GM12878 (cell line): Measurements from ENCODE around the gene COL16A1. TPM values are rescaled to one million over a fixed set of nuclear protein-coding genes. Genes with fewer than 3 reads are reported as not detected.

Experiments used
- ATAC-seq: fragments of 200-7000 bp; cut with Tn5 transposase; 3 replicates; pipeline ENCODE4 v1.9.1; 2020; ENCODE audit warnings: mild to moderate bottlenecking, moderate library complexity
- BruUV-seq: library from RNA; stranded (reverse); fragments of 400-500 nt; replicated peaks from 2 replicates; lab custom pipeline; 2021; lab: Mats Ljungman, UMichigan
- CTCF ChIA-PET: fragments of 300-600 bp; sonication (Branson Sonifier 250); formaldehyde crosslinking; extraction: SDS; loops from one replicate; lab custom pipeline; 2021; ENCODE audit warnings: inconsistent platforms; lab: Yijun Ruan, JAX
- POLR2A ChIA-PET: fragments of 350-600 bp; formaldehyde crosslinking; extraction: SDS; loops from one replicate; lab custom pipeline; 2021; ENCODE audit warnings: inconsistent platforms; lab: Charles Lee
- RAD21 ChIA-PET: fragments of 300-600 bp; sonication (Branson Sonifier 250); formaldehyde crosslinking; loops from one replicate; lab custom pipeline; 2023; ENCODE audit warnings: antibody characterized with exemption; ENCODE audit not compliant: unreplicated experiment; lab: Charles Lee
- SMC1A ChIA-PET: fragments of 300-600 bp; sonication (Branson Sonifier 250); formaldehyde crosslinking; loops from one replicate; lab custom pipeline; 2023; ENCODE audit not compliant: unreplicated experiment, uncharacterized antibody; lab: Charles Lee
- DNase-seq: peaks from one replicate; pipeline ENCODE4 v3.0.0-alpha.2; 2011; ENCODE audit warnings: low read depth, low spot score
- FAIRE-seq: peaks from 3 replicates; lab custom pipeline; 2011; peaks lifted over from hg19 to GRCh38; lab: Jason Lieb, UNC
- H2AFZ ChIP-seq: 2 replicates; pipeline ENCODE4 v1.6.0; 2011; ENCODE audit warnings: low read depth, low read length, control low read depth; ENCODE audit not compliant: control insufficient read depth
- H3K27ac ChIP-seq: 2 replicates; pipeline ENCODE4 v1.5.1; 2011; ENCODE audit warnings: control low read depth; ENCODE audit not compliant: control insufficient read depth, insufficient read depth
- H3K27me3 ChIP-seq, 2 experiments: replicated peaks in 1 of 2; 2 replicates each; pipeline versions ENCODE4 v1.6.0 to v1.6.1; 2011; ENCODE audit warnings: low read length in 1 of 2; ENCODE audit not compliant: control insufficient read depth in 2 of 2, insufficient read depth in 2 of 2
- H3K36me3 ChIP-seq, 2 experiments: 2 replicates each; pipeline ENCODE4 v1.5.1; 2011; ENCODE audit warnings: low read length in 1 of 2; ENCODE audit not compliant: control insufficient read depth in 2 of 2, insufficient read depth in 2 of 2
- H3K4me1 ChIP-seq: 2 replicates; pipeline ENCODE4 v1.6.1; 2011; ENCODE audit warnings: mild to moderate bottlenecking, low read length, moderate library complexity, mixed read lengths; ENCODE audit not compliant: control insufficient read depth, insufficient read depth
- H3K4me2 ChIP-seq: 2 replicates; pipeline ENCODE4 v1.6.0; 2011; ENCODE audit warnings: control low read depth; ENCODE audit not compliant: control insufficient read depth, insufficient read depth
- H3K4me3 ChIP-seq: fragments of 200-600 bp; sonication (generic); 2 replicates; pipeline ENCODE4 v1.5.1; 2016
- H3K79me2 ChIP-seq: 2 replicates; pipeline ENCODE4 v1.6.0; 2011; ENCODE audit warnings: low read length; ENCODE audit not compliant: control insufficient read depth, insufficient read depth
- H3K9ac ChIP-seq: 2 replicates; pipeline ENCODE4 v1.8.0; 2011; ENCODE audit warnings: low read length, control low read depth, mixed read lengths; ENCODE audit not compliant: control insufficient read depth, insufficient read depth
- H3K9me3 ChIP-seq: replicated peaks from 3 replicates; pipeline ENCODE4 v1.5.1; 2011; ENCODE audit warnings: mild to moderate bottlenecking, low read length; ENCODE audit not compliant: control insufficient read depth, insufficient read depth
- H4K20me1 ChIP-seq: 2 replicates; pipeline ENCODE4 v1.6.0; 2011; ENCODE audit not compliant: control insufficient read depth, insufficient read depth
- BHLHE40 ChIP-seq, 2 experiments: fragments of 450-650 bp in 1 of 2; IDR thresholded peaks; 2 replicates each; pipeline ENCODE4 v1.6.1; 2011 to 2017; ENCODE audit warnings: low read depth in 2 of 2, borderline replicate concordance in 1 of 2, improper control_type of control experiment in 1 of 2, low read length in 1 of 2, mild to moderate bottlenecking in 1 of 2
- CBX3 ChIP-seq: fragments of 200-600 bp; sonication (generic); IDR thresholded peaks from 2 replicates; pipeline ENCODE4 v1.6.1; 2016; ENCODE audit warnings: low read depth, borderline replicate concordance
- CBX5 ChIP-seq: sonication (generic); IDR thresholded peaks from 2 replicates; pipeline ENCODE4 v1.6.1; 2016; ENCODE audit warnings: low read depth, moderate library complexity, mild to moderate bottlenecking, inconsistent platforms
- CHD1 ChIP-seq: IDR thresholded peaks from 2 replicates; pipeline ENCODE4 v1.6.1; 2012; ENCODE audit warnings: low read depth, low read length, improper control_type of control experiment
- ETV6 ChIP-seq, 2 experiments: fragments of 450-650 bp in 1 of 2; IDR thresholded peaks in 1 of 2; conservative IDR thresholded peaks in 1 of 2; 2 replicates each; pipeline ENCODE4 v1.6.1; 2014; ENCODE audit warnings: antibody characterized with exemption in 1 of 2, borderline replicate concordance in 1 of 2, low read depth in 1 of 2, mild to moderate bottlenecking in 1 of 2, moderate library complexity in 1 of 2
- FOXM1 ChIP-seq: IDR thresholded peaks from 2 replicates; pipeline ENCODE4 v1.6.1; 2012; ENCODE audit warnings: low read depth, mild to moderate bottlenecking, inconsistent platforms, low read length, moderate library complexity
- GABPA ChIP-seq: IDR thresholded peaks from 2 replicates; pipeline ENCODE4 v1.6.1; 2014; ENCODE audit warnings: antibody characterized with exemption, low read depth, mild to moderate bottlenecking, inconsistent platforms
- MEF2B ChIP-seq: fragments of 450-650 bp; IDR thresholded peaks from 2 replicates; pipeline ENCODE4 v1.6.1; 2018; ENCODE audit warnings: mild to moderate bottlenecking, moderate library complexity; ENCODE audit not compliant: partially characterized antibody, poor library complexity, severe bottlenecking
- NBN ChIP-seq: fragments of 450-650 bp; IDR thresholded peaks from 2 replicates; pipeline ENCODE4 v1.6.1; 2016
- NFYB ChIP-seq: IDR thresholded peaks from 2 replicates; pipeline ENCODE4 v1.6.1; 2011; ENCODE audit warnings: low read depth, mild to moderate bottlenecking, low read length, improper control_type of control experiment, moderate library complexity; ENCODE audit not compliant: insufficient read depth
- PKNOX1 ChIP-seq: fragments of 450-650 bp; IDR thresholded peaks from 2 replicates; pipeline ENCODE4 v1.6.1; 2016; ENCODE audit warnings: mild to moderate bottlenecking
- RB1 ChIP-seq: fragments of 450-650 bp; formaldehyde crosslinking; IDR thresholded peaks from 2 replicates; pipeline ENCODE4 v1.6.1; 2017; ENCODE audit warnings: mild to moderate bottlenecking, borderline replicate concordance
- STAT1 ChIP-seq: fragments of 450-650 bp; conservative IDR thresholded peaks from 2 replicates; pipeline ENCODE4 v1.6.1; 2014; ENCODE audit warnings: antibody characterized with exemption, mild to moderate bottlenecking
- TCF7 ChIP-seq: IDR thresholded peaks from 2 replicates; pipeline ENCODE4 v1.6.1; 2014; ENCODE audit warnings: antibody characterized with exemption, borderline replicate concordance
- ZNF207 ChIP-seq: fragments of 450-650 bp; IDR thresholded peaks from 2 replicates; pipeline ENCODE4 v1.6.1; 2014; ENCODE audit warnings: antibody characterized with exemption, mild to moderate bottlenecking, borderline replicate concordance
- ZNF24 ChIP-seq: fragments of 450-650 bp; IDR thresholded peaks from 2 replicates; pipeline ENCODE4 v1.6.1; 2017; ENCODE audit warnings: antibody characterized with exemption, mild to moderate bottlenecking
- ZZZ3 ChIP-seq: IDR thresholded peaks from 2 replicates; pipeline ENCODE4 v1.6.1; 2011; ENCODE audit warnings: low read depth; ENCODE audit not compliant: control insufficient read depth, insufficient read length
- WGBS: methylation state at CpG from one replicate; pipeline ENCODE4 v1.1.6; 2016; ENCODE audit warnings: low lambda C conversion rate; ENCODE audit not compliant: insufficient replicate concordance, insufficient coverage; ENCODE audit errors: missing lambda C conversion rate; 5-methylcytosine and 5-hydroxymethylcytosine counted together
- in situ Hi-C: fragments of 300-500 bp; cut with MboI; formaldehyde crosslinking; loops from 9 replicates; pipeline ENCODE4 v1.14.3; 2018; ENCODE audit warnings: mixed read lengths
- intact Hi-C: fragments of 100-400 bp; cut with micrococcal nuclease; formaldehyde crosslinking; loops from one replicate; pipeline ENCODE4 v1.14.2; 2022; ENCODE audit not compliant: unreplicated experiment
- polyA plus RNA-seq, 11 experiments: library from polyadenylated mRNA; depleted of rRNA in 4 of 11; unstranded in 6 of 11; stranded (reverse) in 5 of 11; fragments of >200 nt; fragmentation: Nextera tagmentation in 4 of 11; fragmentation: Illumina TruSeq in 1 of 11; extraction: Ambion mirVana in 4 of 11; extraction: Trizol in 1 of 11; gene quantifications; 1 replicate in 1 of 11; 2 replicates in 10 of 11; pipeline versions ENCODE4 v1.2.1 to v1.2.3, GENCODE V29; 2011 to 2016; ENCODE audit warnings: inconsistent platforms in 2 of 11, missing spikeins in 2 of 11, low read depth in 1 of 11
- total RNA-seq, 4 experiments: library from RNA; depleted of rRNA in 3 of 4; stranded (reverse); fragments of >200 nt in 3 of 4; fragmentation: Illumina TruSeq in 1 of 4; extraction: Trizol in 1 of 4; gene quantifications; 2 replicates each; pipeline versions ENCODE4 v1.2.1 to v1.2.3, GENCODE V29; 2013 to 2021
- TF ChIP-seq, protein P1 (sequence below): fragments of 450-650 bp; IDR thresholded peaks from 2 replicates; pipeline ENCODE4 v1.6.1; 2017; ENCODE audit warnings: borderline replicate concordance

COL16A1 gene
- total and polyA plus RNA-seq, 10 of the 15 experiments (the other 5 are each of a cell fraction or from before 2014, with no cell fraction given), result 0.02 to 3.7 (median 0.59) TPM

- DNase-seq, result no peak
- POLR2A ChIA-PET, result no interaction called here
- Histone ChIP-seq H4K20me1 (no peaks in the 10 kb centered on the region), H3K4me1 (peaks cover 17% of the 10 kb centered on the region), H2AFZ (no peak overlapping the region), H3K27ac (no peak overlapping the region), H3K4me2 (no peak overlapping the region), H3K9ac (no peak overlapping the region), H3K79me2 (no peaks in the 10 kb centered on the region), H3K27me3 (peaks cover 0 to 2% of the 10 kb centered on the region in 2 experiments; a peak in 1 of 4 replicates), H3K36me3 (no peaks in the 10 kb centered on the region), H3K4me3 (no peak overlapping the region), H3K9me3 (no peaks in the 10 kb centered on the region)
- CTCF ChIA-PET, result interaction anchor here (1.4 kb wide), 1 partner anchor 46 kb away, joined by 4 read pairs; no protein-coding TSS in a partner anchor
- TF ChIP-seq CBX3 (no peak), GABPA (no peak), PKNOX1 (no peak), FOXM1 (no peak), ZZZ3 (no peak), BHLHE40 (IDR thresholded peaks at IDR 0.05; ENCODE audit: borderline replicate concordance in 1 of 2, low read depth in 2 of 2, low read length in 1 of 2) (no peak), NBN (no peak), ZNF24 (no peak), ZNF207 (no peak), STAT1 (no peak), ETV6 (conservative IDR thresholded peaks at IDR 0.05 in 1 of 2, IDR thresholded peaks at IDR 0.05 in 1 of 2; ENCODE audit: borderline replicate concordance in 1 of 2, low read depth in 1 of 2) (no peak), TCF7 (no peak), NFYB (no peak), CBX5 (no peak), MEF2B (no peak), CHD1 (no peak), RB1 (no peak)
- TF ChIP-seq, protein P1, sequence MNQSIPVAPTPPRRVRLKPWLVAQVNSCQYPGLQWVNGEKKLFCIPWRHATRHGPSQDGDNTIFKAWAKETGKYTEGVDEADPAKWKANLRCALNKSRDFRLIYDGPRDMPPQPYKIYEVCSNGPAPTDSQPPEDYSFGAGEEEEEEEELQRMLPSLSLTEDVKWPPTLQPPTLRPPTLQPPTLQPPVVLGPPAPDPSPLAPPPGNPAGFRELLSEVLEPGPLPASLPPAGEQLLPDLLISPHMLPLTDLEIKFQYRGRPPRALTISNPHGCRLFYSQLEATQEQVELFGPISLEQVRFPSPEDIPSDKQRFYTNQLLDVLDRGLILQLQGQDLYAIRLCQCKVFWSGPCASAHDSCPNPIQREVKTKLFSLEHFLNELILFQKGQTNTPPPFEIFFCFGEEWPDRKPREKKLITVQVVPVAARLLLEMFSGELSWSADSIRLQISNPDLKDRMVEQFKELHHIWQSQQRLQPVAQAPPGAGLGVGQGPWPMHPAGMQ, result no peak
- FAIRE-seq, result no peak
- BruUV-seq, result no TSS peak
- SMC1A ChIA-PET, result no interaction called here
- 52% methylated on average over 32 of the region's 32 CpGs for WGBS
- no peak for ATAC-seq
- in situ Hi-C loops, result no loop called here
- intact Hi-C loops, result no loop called here
- RAD21 ChIA-PET, result no interaction called here
These were observed 38.8 kb upstream of the COL16A1 start for GRCh38 chr1:31742462-31743212.
